PC-9 (cell line): ENCODE measurements around the gene ZNF43. TPM values are rescaled to one million over a fixed set of nuclear protein-coding genes. Genes with fewer than 3 reads are reported as not detected.
"Not testable (repeated sequence)": the region's sequence is repeated elsewhere in the genome, so short reads cannot be mapped to it uniquely, and the experiment has no call there.

Source experiments
- BruUV-seq: library from RNA; stranded (reverse); fragments of 400-500 nt; replicated peaks from 2 replicates; lab custom pipeline; 2021; lab: Mats Ljungman, UMichigan
- CTCF ChIA-PET: fragments of 300-600 bp; sonication (Branson Sonifier 250); formaldehyde crosslinking; loops from one replicate; lab custom pipeline; 2022; ENCODE audit warnings: antibody characterized with exemption; lab: Charles Lee
- POLR2A ChIA-PET: fragments of 300-600 bp; sonication (Branson Sonifier 250); formaldehyde crosslinking; loops from one replicate; lab custom pipeline; 2022; ENCODE audit warnings: antibody characterized with exemption; ENCODE audit not compliant: unreplicated experiment; lab: Charles Lee
- DNase-seq, 2 experiments: peaks; one replicate each; pipeline versions ENCODE4 v3.0.0 to v3.0.0-alpha.2; 2015 to 2022; ENCODE audit warnings: mixed read lengths in 1 of 2
- H2AFZ ChIP-seq: fragments of 200-600 bp; sonication (generic); 2 replicates; pipeline ENCODE4 v1.8.1; 2017; ENCODE audit warnings: antibody characterized with exemption
- H3F3A ChIP-seq: fragments of 200-600 bp; sonication (generic); 2 replicates; pipeline ENCODE4 v1.8.1; 2017; ENCODE audit warnings: antibody characterized with exemption, mild to moderate bottlenecking, low read depth; ENCODE audit not compliant: insufficient read depth
- H3K27ac ChIP-seq: fragments of 200-600 bp; sonication (generic); 2 replicates; pipeline ENCODE4 v1.6.1; 2016; ENCODE audit warnings: mixed run types
- H3K27me3 ChIP-seq: fragments of 200-600 bp; sonication (generic); 2 replicates; pipeline ENCODE4 v1.6.1; 2016; ENCODE audit warnings: low read depth, mixed run types; ENCODE audit not compliant: insufficient read depth
- H3K36me3 ChIP-seq: fragments of 200-600 bp; sonication (generic); 2 replicates; pipeline ENCODE4 v1.6.1; 2016; ENCODE audit warnings: low read depth, mixed run types
- H3K4me1 ChIP-seq: fragments of 200-600 bp; sonication (generic); replicated peaks from 2 replicates; pipeline ENCODE4 v1.6.1; 2016; ENCODE audit warnings: mixed run types; ENCODE audit not compliant: insufficient read depth
- H3K4me2 ChIP-seq: fragments of 200-600 bp; sonication (generic); 2 replicates; pipeline ENCODE4 v1.6.1; 2017; ENCODE audit warnings: mixed run types
- H3K4me3 ChIP-seq: fragments of 200-600 bp; sonication (generic); 2 replicates; pipeline ENCODE4 v1.6.1; 2016; ENCODE audit warnings: mixed run types
- H3K79me2 ChIP-seq: fragments of 200-600 bp; sonication (generic); 2 replicates; pipeline ENCODE4 v1.6.1; 2017; ENCODE audit warnings: low read depth, mixed run types
- H3K9me2 ChIP-seq: fragments of 200-600 bp; sonication (generic); 2 replicates; pipeline ENCODE4 v1.8.1; 2017; ENCODE audit warnings: mild to moderate bottlenecking; ENCODE audit not compliant: insufficient read depth
- H3K9me3 ChIP-seq: fragments of 200-600 bp; sonication (generic); 2 replicates; pipeline ENCODE4 v1.8.1; 2016; ENCODE audit warnings: low read depth; ENCODE audit not compliant: insufficient read depth
- H4K20me1 ChIP-seq: fragments of 200-600 bp; sonication (generic); 2 replicates; pipeline ENCODE4 v1.8.1; 2017; ENCODE audit not compliant: insufficient read depth
- EZH2 ChIP-seq: fragments of 200-600 bp; sonication (generic); IDR thresholded peaks from 2 replicates; pipeline ENCODE4 v1.8.0; 2017; ENCODE audit warnings: antibody characterized with exemption, low read depth
- intact Hi-C: fragments of 100-400 bp; cut with micrococcal nuclease; formaldehyde crosslinking; loops from one replicate; pipeline ENCODE4 v1.10.0; 2022; ENCODE audit not compliant: unreplicated experiment
- total RNA-seq: library from RNA; stranded (reverse); gene quantifications from 2 replicates; pipeline ENCODE4 v1.2.3, GENCODE V29; 2021
- TF ChIP-seq, protein P1 (sequence below): fragments of 200-600 bp; sonication (generic); conservative IDR thresholded peaks from 2 replicates; pipeline ENCODE4 v1.6.1; 2017; ENCODE audit warnings: mixed run types, antibody characterized with exemption, mild to moderate bottlenecking, moderate library complexity

ZNF43 gene
- total RNA-seq, 1 experiment from 2014 or later = 9.0 TPM

- H3K4me2 ChIP-seq, POLR2A ChIA-PET, H3K9me2 ChIP-seq, intact Hi-C loops, H3K9me3 ChIP-seq, H3K4me1 ChIP-seq, CTCF ChIA-PET, BruUV-seq, H4K20me1 ChIP-seq, H3F3A ChIP-seq, H3K27ac ChIP-seq, H2AFZ ChIP-seq, H3K4me3 ChIP-seq, H3K79me2 ChIP-seq, H3K36me3 ChIP-seq: not testable (repeated sequence)
- DNase-seq = peak in 1 of 2 experiments; percentile 10
- TF ChIP-seq, protein P1, sequence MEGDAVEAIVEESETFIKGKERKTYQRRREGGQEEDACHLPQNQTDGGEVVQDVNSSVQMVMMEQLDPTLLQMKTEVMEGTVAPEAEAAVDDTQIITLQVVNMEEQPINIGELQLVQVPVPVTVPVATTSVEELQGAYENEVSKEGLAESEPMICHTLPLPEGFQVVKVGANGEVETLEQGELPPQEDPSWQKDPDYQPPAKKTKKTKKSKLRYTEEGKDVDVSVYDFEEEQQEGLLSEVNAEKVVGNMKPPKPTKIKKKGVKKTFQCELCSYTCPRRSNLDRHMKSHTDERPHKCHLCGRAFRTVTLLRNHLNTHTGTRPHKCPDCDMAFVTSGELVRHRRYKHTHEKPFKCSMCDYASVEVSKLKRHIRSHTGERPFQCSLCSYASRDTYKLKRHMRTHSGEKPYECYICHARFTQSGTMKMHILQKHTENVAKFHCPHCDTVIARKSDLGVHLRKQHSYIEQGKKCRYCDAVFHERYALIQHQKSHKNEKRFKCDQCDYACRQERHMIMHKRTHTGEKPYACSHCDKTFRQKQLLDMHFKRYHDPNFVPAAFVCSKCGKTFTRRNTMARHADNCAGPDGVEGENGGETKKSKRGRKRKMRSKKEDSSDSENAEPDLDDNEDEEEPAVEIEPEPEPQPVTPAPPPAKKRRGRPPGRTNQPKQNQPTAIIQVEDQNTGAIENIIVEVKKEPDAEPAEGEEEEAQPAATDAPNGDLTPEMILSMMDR = peak; percentile 45
- H3K27me3 ChIP-seq = peaks cover 23% of the 10 kb centered on the region
These were observed 44.8 kb upstream of the ZNF43 start for GRCh38 chr19:21880761-21881160.

DNA sequence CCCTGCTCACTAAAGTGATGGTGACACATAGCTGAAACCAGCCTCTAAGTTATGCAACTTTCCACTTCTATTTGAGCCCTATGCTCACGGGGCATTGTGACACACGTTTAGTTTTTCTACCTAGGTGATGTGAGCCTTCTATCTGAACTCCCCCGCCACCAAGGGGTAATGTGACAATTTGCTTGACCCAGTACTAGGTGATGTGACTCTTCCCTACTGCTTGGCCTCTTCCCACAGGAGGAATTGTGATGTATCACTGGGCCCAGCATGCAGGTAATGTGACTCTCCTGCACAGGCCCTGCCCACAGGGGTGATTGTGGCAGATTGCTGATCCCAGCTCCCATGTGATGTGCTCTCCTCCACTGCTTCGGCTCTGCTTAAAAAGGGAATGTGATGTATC, 42.7 kb upstream of the ZNF43 start:
- no peak overlapping the region for H3K4me3 ChIP-seq
- no peaks in the 10 kb centered on the region for H3K79me2 ChIP-seq
- no peaks in the 10 kb centered on the region for H4K20me1 ChIP-seq
- ChIA-PET CTCF (no interaction called here), POLR2A (no interaction called here)
- H2AFZ ChIP-seq = no peak overlapping the region
- no peaks in the 10 kb centered on the region for H3K36me3 ChIP-seq
- H3K9me2 ChIP-seq = no peaks in the 10 kb centered on the region
- H3K27ac ChIP-seq = no peak overlapping the region
- intact Hi-C loops = no loop called here
- no peaks in the 10 kb centered on the region for H3F3A ChIP-seq
- no TSS peak for BruUV-seq
- H3K9me3 ChIP-seq = peaks cover 4% of the 10 kb centered on the region; the same call in 1 of the 2 replicates
- TF ChIP-seq, protein P1 = no peak
- TF ChIP-seq EZH2 = no peak
- peaks cover 11% of the 10 kb centered on the region for H3K27me3 ChIP-seq
- no peaks in the 10 kb centered on the region for H3K4me1 ChIP-seq
- no peak overlapping the region for H3K4me2 ChIP-seq
- DNase-seq = no peak

DNA sequence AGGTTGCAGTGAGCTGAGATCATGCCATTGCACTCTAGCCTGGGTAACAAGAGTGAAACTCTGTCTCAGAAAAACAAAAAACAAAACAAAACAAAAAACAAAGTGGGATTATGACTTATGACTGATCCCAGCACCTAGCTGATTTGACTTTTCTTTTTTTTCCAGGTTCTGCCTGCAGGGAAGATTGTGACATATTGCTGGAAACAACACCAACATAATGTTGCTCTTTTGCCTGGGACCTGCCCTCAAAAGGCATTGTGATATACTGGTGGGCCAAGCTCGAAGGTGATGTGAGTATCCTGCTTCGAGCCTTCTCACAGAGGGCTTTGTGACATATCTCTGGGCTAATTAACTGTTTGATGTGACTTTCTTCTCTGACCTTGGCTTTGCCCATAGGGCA, 42.0 kb upstream of the ZNF43 start:
- peaks cover 4% of the 10 kb centered on the region; the same call in 1 of the 2 replicates for H3K9me3 ChIP-seq
- ChIA-PET POLR2A (no interaction called here), CTCF (no interaction called here)
- no peak overlapping the region for H3K4me2 ChIP-seq
- H3K4me3 ChIP-seq = no peak overlapping the region
- no peaks in the 10 kb centered on the region for H3K9me2 ChIP-seq
- H3K4me1 ChIP-seq = no peaks in the 10 kb centered on the region
- intact Hi-C loops = no loop called here
- no peak overlapping the region for H3K27ac ChIP-seq
- peaks cover 4% of the 10 kb centered on the region; the same call in 1 of the 2 replicates for H3K27me3 ChIP-seq
- BruUV-seq = no TSS peak
- no peak for TF ChIP-seq EZH2
- TF ChIP-seq, protein P1 = no peak
- H3K36me3 ChIP-seq = no peaks in the 10 kb centered on the region
- H3K79me2 ChIP-seq = no peaks in the 10 kb centered on the region
- H2AFZ ChIP-seq = no peak overlapping the region
- no peaks in the 10 kb centered on the region for H3F3A ChIP-seq
- H4K20me1 ChIP-seq = no peaks in the 10 kb centered on the region
- DNase-seq = no peak

GRCh38 chr19:21876608-21877007, 40.6 kb upstream of the ZNF43 start:
- H3K79me2 ChIP-seq, H3K27me3 ChIP-seq, H4K20me1 ChIP-seq, POLR2A ChIA-PET, H3K9me3 ChIP-seq, H3F3A ChIP-seq, intact Hi-C loops, H2AFZ ChIP-seq, BruUV-seq, H3K4me3 ChIP-seq, H3K4me2 ChIP-seq, H3K4me1 ChIP-seq, DNase-seq, CTCF ChIA-PET, H3K27ac ChIP-seq, H3K36me3 ChIP-seq, H3K9me2 ChIP-seq: not testable (repeated sequence)
